GM21825 (cell line): ENCODE data around the gene OR11H7.
"Not testable (repeated sequence)": the region's sequence is repeated elsewhere in the genome, so short reads cannot be mapped to it uniquely, and the experiment has no call there.

ENCODE experiments used
- ATAC-seq: cut with Tn5 transposase; IDR thresholded peaks from one replicate; pipeline ENCODE4 v1.9.1; 2021; ENCODE audit warnings: mild to moderate bottlenecking, moderate library complexity; ENCODE audit not compliant: unreplicated experiment

Gene OR11H7

DNA sequence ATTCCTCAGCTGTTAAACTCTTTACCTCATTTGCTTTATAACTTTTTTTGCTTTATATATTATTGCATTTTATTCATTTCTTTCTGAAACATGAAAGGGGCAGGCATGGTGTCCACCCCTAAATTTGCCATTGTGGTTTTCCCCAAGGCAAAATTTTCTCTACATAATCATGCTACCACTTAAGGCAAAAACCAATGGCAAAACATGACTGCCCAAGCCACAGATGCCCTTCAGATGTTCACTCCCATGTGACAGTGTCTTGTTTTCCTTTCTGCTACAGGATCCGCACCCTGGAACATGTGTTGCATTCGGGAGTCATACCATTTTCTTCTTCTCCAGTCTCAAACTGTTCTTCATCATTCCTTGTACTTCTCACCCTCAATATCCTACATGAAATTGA lies 48.6 kb downstream of the OR11H7 start:
- no peak for ATAC-seq

DNA sequence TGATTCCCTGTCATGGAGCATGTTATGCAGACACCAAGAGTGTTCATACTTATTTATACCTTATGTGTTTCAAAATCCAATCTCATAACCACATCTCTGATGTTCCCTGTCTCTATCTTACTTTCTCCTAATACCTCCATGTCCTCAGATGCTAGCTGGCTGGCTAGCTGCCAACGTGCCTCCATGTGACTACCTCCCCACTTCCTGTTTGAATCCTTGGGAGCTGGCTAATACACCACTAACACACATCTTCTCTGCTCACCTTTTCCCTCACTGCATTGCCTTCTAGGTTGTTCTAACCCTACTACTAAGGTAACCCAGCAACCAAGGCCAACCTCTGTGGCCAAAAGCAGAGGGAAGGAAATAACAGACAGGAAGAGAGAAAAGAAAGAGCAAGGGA lies 49.6 kb downstream of the OR11H7 start:
- no peak for ATAC-seq

DNA sequence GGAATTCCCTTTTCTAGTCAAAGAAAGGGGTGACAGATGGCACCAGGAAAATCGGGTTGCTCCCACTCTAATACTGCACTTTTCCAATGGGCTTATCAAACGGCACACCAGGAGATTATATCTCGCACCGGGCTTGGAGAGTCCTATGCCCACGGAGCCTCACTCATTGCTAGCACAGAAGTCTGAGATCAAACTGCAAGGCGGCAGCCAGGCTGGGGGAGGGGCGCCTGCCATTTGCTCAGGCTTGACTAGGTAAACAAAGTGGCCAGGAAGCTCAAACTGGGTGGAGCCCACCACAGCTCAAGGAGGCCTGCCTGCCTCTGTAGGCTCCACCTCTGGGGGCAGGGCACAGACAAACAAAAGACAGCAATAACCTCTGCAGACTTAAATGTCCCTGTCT lies 51.5 kb downstream of the OR11H7 start:
- not testable (repeated sequence) for ATAC-seq
